HG02840 (cell line): ENCODE measurements around the gene CAPRIN1.
"Not testable (repeated sequence)": the region's sequence is repeated elsewhere in the genome, so short reads cannot be mapped to it uniquely, and the experiment has no call there.

Experiments used
- ATAC-seq: cut with Tn5 transposase; IDR thresholded peaks from one replicate; pipeline ENCODE4 v1.9.1; 2021; ENCODE audit warnings: mild to moderate bottlenecking, moderate library complexity, moderate number of reproducible peaks; ENCODE audit not compliant: unreplicated experiment, low FRiP score

Gene CAPRIN1

GRCh38 chr11:34049028-34049427, 2.5 kb upstream of the CAPRIN1 start:
- ATAC-seq, result no peak

GRCh38 chr11:34050581-34051348, 766 bp upstream of the CAPRIN1 start:
- ATAC-seq, result no peak

- ATAC-seq, result peak; percentile 46
Observed at GRCh38 chr11:34052036-34052607, 591 bp downstream of the CAPRIN1 start.

GRCh38 chr11:34052608-34053160, 1.2 kb downstream of the CAPRIN1 start:
- no peak for ATAC-seq

GRCh38 chr11:34053161-34053686, 1.7 kb downstream of the CAPRIN1 start:
- no peak for ATAC-seq

- not testable (repeated sequence) for ATAC-seq
Observed at GRCh38 chr11:34054351-34054750, 2.8 kb downstream of the CAPRIN1 start.

- no peak for ATAC-seq
Observed at GRCh38 chr11:34055218-34056000, 3.9 kb downstream of the CAPRIN1 start.

- no peak for ATAC-seq
Observed at GRCh38 chr11:34056672-34057071, 5.1 kb downstream of the CAPRIN1 start.

- no peak for ATAC-seq
Observed at GRCh38 chr11:34063061-34063795, 11.7 kb downstream of the CAPRIN1 start.

GRCh38 chr11:34064291-34064690, 12.8 kb downstream of the CAPRIN1 start:
- ATAC-seq, result no peak

- ATAC-seq, result no peak
Observed at GRCh38 chr11:34065505-34066203, 14.1 kb downstream of the CAPRIN1 start.

- ATAC-seq, result not testable (repeated sequence)
Observed at GRCh38 chr11:34066766-34067165, 15.2 kb downstream of the CAPRIN1 start.

- no peak for ATAC-seq
Observed at GRCh38 chr11:34067383-34068065, 16.0 kb downstream of the CAPRIN1 start.

GRCh38 chr11:34068111-34068510, 16.6 kb downstream of the CAPRIN1 start:
- ATAC-seq, result no peak

- ATAC-seq, result not testable (repeated sequence)
Observed at GRCh38 chr11:34071306-34071705, 19.8 kb downstream of the CAPRIN1 start.

GRCh38 chr11:34072041-34072440, 20.5 kb downstream of the CAPRIN1 start:
- ATAC-seq, result no peak

- no peak for ATAC-seq
Observed at GRCh38 chr11:34072832-34073231, 21.3 kb downstream of the CAPRIN1 start.

GRCh38 chr11:34074391-34074790, 22.9 kb downstream of the CAPRIN1 start:
- no peak for ATAC-seq
